ENCODE measurements around the gene MACROD2.

DNA sequence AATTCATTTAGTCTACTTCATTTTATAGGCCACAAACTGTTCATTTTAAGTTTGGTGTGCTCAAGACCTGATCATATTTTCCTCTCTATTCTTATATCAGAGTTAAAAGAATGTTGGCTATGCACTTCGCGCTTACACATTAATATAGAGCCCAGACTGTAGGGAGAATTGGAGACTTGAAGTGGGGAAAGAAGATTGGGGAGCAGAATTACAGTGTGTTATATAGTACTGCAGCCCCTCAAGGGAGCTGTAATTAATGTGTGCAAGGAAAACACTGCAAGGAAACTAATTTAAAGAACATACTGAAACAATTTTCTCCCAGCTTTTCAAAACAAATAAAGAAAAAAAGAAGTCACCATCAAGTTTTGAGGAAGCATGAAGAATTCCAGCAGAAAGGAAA lies 914.8 kb downstream of the MACROD2 start:
- TF ChIP-seq, protein P1, sequence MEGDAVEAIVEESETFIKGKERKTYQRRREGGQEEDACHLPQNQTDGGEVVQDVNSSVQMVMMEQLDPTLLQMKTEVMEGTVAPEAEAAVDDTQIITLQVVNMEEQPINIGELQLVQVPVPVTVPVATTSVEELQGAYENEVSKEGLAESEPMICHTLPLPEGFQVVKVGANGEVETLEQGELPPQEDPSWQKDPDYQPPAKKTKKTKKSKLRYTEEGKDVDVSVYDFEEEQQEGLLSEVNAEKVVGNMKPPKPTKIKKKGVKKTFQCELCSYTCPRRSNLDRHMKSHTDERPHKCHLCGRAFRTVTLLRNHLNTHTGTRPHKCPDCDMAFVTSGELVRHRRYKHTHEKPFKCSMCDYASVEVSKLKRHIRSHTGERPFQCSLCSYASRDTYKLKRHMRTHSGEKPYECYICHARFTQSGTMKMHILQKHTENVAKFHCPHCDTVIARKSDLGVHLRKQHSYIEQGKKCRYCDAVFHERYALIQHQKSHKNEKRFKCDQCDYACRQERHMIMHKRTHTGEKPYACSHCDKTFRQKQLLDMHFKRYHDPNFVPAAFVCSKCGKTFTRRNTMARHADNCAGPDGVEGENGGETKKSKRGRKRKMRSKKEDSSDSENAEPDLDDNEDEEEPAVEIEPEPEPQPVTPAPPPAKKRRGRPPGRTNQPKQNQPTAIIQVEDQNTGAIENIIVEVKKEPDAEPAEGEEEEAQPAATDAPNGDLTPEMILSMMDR (conservative IDR thresholded peaks at IDR 0.05; ENCODE audit: low read depth, low read length): no peak
- TF ChIP-seq EZH2 (IDR thresholded peaks at IDR 0.05; ENCODE audit: borderline replicate concordance, low read depth, low read length, poor library complexity, severe bottlenecking): no peak
